ENCODE data around the gene ABR.

ABR gene

GRCh38 chr17:1179818-1180742, at the start of gene ABR:
Gene ABR (minus strand): TSS chr17:1179981. CDS start chr17:1179727, 254 bp downstream.
- peak; percentile 34 for DNase-seq

DNA sequence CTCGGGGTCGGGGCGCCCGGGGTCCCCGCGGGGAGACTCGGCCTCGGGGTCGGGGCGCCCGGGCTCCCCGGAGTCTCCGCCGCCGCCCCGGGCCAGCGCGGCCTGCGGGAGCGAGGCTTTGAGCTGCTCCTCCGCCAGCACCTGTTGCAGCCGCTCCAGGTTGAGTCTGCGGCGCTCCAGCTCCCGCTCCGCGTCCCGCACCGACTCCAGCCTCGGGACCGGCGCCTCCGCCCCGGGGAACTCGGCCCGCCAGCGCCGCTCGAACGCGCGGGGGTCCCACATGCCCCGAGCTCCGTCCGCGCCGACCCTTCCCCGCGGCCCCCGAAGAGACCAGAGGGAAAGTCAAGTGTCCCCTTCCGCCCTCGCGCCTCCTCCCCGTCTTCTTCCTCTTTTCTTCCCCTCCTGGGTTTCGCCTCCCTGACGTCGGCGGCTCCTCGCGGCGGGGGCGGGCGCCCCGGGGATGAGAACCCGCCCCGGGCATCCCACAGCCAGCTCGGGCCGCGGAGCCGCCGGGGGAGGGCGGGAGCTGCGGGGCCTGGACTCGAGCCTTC, 49.6 kb upstream of the ABR start:
- peak; percentile 93 for DNase-seq

DNA sequence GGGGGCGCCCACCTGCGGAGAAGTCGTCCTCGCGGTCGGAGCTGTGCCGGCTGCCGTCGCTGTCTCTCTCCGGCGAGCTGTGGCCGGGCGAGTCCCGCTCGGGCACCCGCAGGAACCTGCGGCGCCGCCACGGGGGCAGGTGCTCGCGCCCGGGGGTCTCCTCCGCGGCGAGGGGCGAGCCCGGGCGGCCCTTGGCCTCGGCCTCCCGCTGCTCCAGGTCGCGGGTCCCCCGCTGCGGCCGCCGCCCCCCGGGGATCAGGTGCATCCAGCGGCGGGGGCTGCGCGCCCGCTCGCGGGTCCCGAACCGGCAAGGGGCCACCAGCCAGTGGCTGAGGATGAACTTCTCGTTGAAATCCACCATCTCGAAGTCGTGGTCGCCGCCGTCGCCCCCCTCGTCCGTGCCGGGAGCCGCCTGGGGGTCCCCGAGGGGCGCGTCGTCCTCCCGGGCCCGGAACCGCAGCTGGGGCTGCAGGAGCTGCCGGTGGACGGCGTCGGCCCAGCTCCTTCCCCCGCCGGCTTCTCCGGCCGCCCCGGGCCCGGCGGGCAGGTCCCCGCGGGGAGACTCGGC, 49.1 kb upstream of the ABR start:
- DNase-seq: no peak

GRCh38 chr17:1227917-1228780, 48.4 kb upstream of the ABR start:
- peak; percentile 71 for DNase-seq

GRCh38 chr17:1227365-1227764, 47.6 kb upstream of the ABR start:
- DNase-seq: no peak

DNA sequence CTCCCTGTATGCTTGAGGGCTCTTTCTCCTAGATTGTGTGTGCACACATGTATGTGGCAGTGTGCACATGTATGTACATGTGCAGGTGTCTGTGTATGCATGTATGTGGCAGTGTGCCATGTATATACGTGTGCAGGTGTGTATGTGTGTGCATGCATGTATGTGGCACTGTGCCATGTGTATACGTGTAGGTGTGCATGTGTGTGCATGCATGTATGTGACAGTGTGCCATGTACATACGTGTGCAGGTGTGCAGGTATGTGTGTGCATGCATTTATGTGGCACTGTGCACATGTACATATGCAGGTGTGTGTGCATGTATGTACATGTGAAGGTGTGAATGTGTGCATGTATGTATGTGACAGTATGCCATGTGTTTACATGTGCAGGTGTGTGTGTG, 46.5 kb upstream of the ABR start:
- DNase-seq: no peak

DNA sequence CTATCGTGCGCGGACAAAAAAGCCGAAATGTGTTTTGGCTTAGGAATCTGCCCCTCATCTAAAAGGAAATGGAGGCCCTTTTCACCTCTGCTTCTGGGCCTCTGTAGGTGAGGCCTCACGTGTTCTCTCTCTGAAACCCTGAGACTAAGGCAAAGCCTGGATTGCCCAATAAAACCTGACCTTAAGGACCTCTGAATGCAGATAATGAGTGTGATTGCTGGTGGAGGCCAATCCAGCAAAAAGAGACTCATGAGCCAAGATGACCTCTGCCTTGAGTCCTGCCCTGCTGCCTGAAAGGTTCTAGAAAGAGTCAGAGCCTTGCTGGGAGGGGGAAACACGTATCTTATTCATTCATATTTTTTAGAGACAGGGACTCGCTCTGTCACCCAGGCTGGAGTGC, 44.5 kb upstream of the ABR start:
- no peak for DNase-seq

- DNase-seq: no peak
Observed at GRCh38 chr17:1223662-1224061, 43.9 kb upstream of the ABR start.

DNA sequence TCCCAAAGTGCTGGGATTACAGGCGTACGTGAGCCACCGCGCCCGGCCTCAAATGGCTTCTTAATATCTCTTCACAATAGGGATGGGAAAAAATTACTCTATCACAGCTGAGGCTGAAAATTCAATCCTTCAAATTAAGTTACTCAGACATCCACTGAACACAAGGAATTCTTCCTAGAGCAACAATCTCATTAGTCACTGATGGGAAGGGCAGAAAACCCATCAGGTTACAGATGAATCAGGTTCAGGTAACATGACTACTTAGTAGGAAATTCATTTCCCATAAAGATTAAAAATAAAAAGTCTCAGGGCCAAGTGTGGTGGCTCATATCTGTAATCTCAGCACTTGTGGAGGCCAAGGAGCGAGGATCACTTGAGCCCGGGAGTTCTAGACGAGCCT, 42.5 kb upstream of the ABR start:
- no peak for DNase-seq

DNA sequence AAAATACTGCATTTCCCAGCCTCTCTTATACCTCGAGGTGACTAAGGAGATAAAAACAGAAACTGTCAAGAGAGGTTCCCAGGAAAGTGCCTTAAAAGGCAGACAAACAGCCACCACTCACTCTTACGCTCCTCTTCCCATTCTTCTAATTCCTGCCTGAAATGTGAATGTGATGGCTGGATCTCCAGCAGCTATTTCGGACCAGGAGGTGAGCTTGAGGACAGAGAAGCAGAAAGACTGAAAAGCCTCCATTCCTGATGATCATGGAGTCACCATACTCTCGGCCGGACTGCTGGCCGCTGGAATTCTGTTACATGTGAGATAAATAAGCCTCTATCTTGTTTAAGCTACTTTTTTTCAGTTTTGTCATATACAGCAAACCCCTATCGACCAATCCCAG, 41.4 kb upstream of the ABR start:
- no peak for DNase-seq

- no peak for DNase-seq
Observed at GRCh38 chr17:1220346-1220745, 40.6 kb upstream of the ABR start.

- DNase-seq: no peak
Observed at GRCh38 chr17:1217089-1217385, 37.3 kb upstream of the ABR start.

DNA sequence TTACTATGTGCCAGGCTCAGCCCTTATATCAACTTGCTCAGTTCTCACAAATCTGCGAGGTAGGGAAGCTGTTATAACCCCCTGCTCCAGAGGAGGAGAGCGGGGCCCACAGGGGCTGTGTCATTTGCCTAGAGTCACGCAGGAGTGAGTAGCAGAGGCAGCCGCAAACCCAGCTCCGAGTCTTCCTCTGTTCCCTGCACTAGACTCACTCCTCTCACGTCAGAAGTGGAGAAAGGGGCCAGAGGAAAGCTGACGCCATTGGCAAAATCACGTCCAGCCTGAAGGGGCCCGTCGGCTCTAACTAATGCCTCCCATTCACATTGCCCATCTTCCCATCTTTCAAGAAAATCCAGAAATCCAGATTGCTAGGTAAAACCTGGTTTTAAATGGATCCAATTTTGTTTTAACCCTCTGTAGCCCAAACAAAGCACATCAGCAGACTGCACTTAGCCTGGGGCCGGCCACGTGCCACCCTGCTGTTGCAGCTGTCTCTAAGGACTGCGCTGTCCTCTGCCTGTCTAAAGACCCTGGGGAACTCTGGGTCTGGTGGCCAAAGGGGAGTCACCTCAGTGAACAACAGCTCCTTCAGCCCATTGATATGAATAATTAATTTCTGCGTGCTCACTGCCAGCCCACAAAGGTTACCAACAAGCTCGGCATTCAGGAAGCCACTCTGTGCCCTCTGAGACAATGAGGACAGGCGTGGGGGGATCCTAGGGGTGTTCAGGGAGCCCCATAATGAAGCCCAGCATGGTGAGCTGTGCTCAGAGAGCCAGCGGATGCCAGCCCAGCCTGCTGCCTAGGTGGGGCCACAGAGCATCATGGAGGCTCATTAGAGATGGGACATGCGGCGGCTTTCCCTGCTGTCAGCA, 36.7 kb upstream of the ABR start:
- no peak for DNase-seq

DNA sequence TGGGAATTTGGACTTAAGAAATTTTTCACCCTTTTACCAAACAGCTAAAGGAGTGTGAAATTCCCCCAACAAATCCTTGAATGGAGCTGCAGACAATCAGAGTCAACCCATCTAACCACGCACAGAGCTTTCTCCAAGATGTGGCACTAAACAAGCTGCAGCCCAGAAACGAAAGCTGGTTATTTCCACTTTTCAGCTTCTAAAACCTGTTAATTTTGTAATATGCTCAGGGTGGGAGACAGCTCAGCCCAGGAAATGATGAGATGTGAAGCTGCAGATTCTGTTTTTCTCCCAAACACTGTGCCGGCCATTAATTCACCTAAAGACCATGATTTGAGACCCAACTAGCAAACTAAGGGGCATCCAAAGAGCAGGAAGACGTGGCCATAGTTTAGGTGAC, 33.2 kb upstream of the ABR start:
- peak; percentile 60 for DNase-seq

GRCh38 chr17:1211287-1211686, 31.5 kb upstream of the ABR start:
- no peak for DNase-seq

GRCh38 chr17:1208966-1209365, 29.2 kb upstream of the ABR start:
- DNase-seq: no peak

- DNase-seq: peak; percentile 95
Observed at GRCh38 chr17:1206026-1206777, 26.4 kb upstream of the ABR start.

DNA sequence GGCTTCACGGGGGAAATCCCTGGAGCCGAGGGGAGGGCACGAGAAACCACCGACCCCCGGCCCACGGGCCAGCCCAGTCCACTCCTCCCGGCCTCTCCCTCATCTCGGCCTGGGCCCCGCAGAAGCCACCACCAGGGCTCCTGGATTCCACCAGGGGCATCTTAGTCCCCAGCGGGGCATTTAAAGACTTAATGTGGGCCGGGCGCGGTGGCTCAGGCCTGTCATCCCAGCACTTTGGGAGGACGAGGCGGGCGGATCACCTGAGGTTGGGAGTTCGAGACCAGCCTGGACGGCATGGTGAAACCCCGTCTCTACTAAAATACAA, 24.1 kb upstream of the ABR start:
- no peak for DNase-seq

- peak; percentile 86 for DNase-seq
Observed at GRCh38 chr17:1203111-1203966, 23.6 kb upstream of the ABR start.

- DNase-seq: peak; percentile 17
Observed at GRCh38 chr17:1202291-1202690, 22.5 kb upstream of the ABR start.
